Natural killer cell treated with Interleukin-12 subunit alpha and Interleukin-12 subunit beta and Interleukin-15 and Interleukin-18, amount 100 ng/mL, for 72 hours (primary cell): Measurements from ENCODE around the gene CRB2. TPM values are rescaled to one million over a fixed set of nuclear protein-coding genes. Genes with fewer than 3 reads are reported as not detected.

Experiments
- ATAC-seq, 2 donors: fragments of 150-1000 bp; cut with Tn5 transposase in 1 of 2; sonication (Bioruptor Pico), chemical (Tn5 transposase) in 1 of 2; 2 replicates each; pipeline ENCODE4 v1.10.0; 2021
- DNase-seq: peaks from one replicate; pipeline ENCODE4 v3.0.0; 2022; ENCODE audit warnings: low spot score
- H3K27ac Mint-ChIP-seq, 2 donors: 1 replicate in 1 of 2; 2 replicates in 1 of 2; pipeline ENCODE4 v1.8.0; 2022; ENCODE audit warnings: mixed read lengths in 2 of 2, mild to moderate bottlenecking in 1 of 2, moderate library complexity in 1 of 2
- H3K27me3 Mint-ChIP-seq, 2 donors: 1 replicate in 1 of 2; 2 replicates in 1 of 2; pipeline ENCODE4 v1.8.0; 2022; ENCODE audit warnings: mixed read lengths in 2 of 2
- H3K36me3 Mint-ChIP-seq: one replicate; pipeline ENCODE4 v1.8.0; 2022; ENCODE audit warnings: mixed read lengths
- H3K4me1 Mint-ChIP-seq, 2 donors: 1 replicate in 1 of 2; 2 replicates in 1 of 2; pipeline ENCODE4 v1.8.0; 2022; ENCODE audit warnings: low read depth in 2 of 2, mixed read lengths in 2 of 2, mild to moderate bottlenecking in 1 of 2
- H3K4me3 Mint-ChIP-seq: one replicate; pipeline ENCODE4 v1.8.0; 2022; ENCODE audit warnings: mixed read lengths
- H3K9me3 Mint-ChIP-seq: 2 replicates; pipeline ENCODE4 v1.8.0; 2022; ENCODE audit warnings: mixed read lengths
- total RNA-seq, 2 donors: library from RNA; stranded (reverse); gene quantifications; one replicate each; pipeline ENCODE4 v1.2.3, GENCODE V29; 2022

Gene CRB2
- total RNA-seq, 2 donors from 2014 or later, result not detected

DNA sequence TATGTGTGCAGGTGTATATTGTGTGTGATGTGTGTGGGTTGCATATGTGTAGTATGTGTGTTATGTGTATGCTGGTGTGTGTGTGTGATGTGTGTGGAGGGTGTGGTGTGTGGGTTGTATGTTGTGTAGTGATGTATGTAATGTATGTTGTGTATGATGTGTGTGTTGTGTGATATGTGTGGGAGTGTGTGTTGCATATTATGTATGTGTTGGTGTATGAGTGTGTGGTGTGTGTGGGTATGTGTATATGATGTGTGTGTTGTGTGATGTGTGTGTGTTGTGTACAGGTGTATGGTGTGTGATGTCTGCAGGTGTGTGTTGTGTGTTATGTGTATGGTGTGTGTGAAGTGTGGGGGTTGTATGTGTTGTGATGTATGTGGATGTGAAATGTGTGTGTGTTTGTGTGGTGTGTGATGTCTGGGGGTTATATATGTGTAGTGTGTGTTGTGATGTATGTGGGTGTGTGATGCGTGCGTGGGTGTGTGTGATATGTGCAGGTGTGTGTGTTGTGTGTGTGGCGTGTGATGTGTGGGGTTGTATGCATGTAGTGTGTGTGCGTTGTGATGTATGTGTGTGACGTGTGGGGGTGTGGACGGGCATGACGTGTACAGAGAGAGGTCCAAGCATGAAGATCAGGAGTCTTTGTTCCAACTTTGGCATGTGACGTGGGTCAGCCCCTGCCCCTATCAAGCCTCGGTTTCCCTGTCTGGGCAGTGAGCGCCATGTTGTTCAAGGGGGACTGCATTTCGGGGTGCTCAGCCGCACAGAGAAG lies 8.5 kb upstream of the CRB2 start:
- no peaks in the 10 kb centered on the region for H3K9me3 Mint-ChIP-seq
- H3K4me3 Mint-ChIP-seq, result no peak overlapping the region
- H3K27me3 Mint-ChIP-seq, result peaks cover 2 to 8% of the 10 kb centered on the region in 2 donors
- H3K27ac Mint-ChIP-seq, result no peak overlapping the region
- DNase-seq, result no peak
- H3K36me3 Mint-ChIP-seq, result no peaks in the 10 kb centered on the region
- H3K4me1 Mint-ChIP-seq, result no peaks in the 10 kb centered on the region
- ATAC-seq, result no peak

DNA sequence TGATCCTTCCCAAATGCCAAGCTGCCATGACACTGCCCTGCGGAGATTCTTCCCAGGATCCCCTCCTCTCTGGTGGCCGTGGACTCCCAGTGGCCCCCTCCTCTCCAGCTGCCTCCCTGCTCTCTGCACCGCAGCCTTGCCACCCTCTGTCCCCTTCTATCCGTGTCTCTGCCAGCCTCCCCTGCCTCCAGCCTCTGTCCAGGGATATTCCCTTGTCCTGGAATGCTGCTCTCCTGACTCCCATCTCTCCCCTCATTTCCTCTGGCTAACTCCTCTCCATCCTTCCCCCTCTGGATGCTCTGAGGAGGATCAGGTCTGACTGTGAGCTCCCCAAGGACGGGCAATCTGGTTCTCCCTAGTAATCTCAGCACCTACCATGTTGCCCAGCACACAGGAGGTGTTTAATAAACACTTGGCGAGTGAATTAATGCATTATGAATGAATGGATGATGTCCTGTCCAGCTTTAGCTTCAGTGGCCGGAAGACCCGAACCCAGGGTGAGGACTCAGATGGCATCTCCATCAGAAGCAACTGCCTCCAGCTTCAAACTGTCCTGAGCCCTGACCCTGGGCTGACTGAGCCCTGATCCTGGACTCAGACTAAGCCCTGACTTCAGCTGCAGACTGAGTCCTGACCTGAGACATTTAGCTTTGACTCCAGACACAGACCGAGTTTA lies 7.5 kb upstream of the CRB2 start:
- no peak for ATAC-seq
- Mint-ChIP-seq H3K4me1 (no peaks in the 10 kb centered on the region), H3K27me3 (peaks cover 6 to 12% of the 10 kb centered on the region in 2 donors), H3K9me3 (no peaks in the 10 kb centered on the region), H3K36me3 (no peaks in the 10 kb centered on the region), H3K27ac (no peak overlapping the region), H3K4me3 (no peak overlapping the region)
- DNase-seq, result no peak

DNA sequence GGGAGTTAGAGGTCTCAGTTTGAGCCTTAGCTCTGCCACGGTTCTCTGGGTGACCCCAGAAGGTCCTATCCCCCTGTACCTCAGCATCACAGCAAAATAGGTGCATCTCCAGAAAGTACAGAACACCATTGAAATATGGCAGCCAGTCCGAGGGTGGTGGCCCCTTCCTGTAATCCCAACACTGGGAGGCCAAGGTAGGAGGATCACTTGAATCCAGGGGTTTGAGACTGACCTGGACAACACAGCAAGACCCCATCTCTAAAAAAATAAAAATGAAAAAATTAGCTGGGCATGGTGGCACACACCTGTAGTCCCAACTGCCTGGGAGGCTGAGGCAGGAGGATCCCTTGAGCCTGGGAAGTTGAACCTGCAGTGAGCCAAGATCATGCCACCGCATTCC lies 7.0 kb upstream of the CRB2 start:
- no peaks in the 10 kb centered on the region for H3K9me3 Mint-ChIP-seq
- peaks cover 2% of the 10 kb centered on the region in 2 donors for H3K4me1 Mint-ChIP-seq
- H3K27me3 Mint-ChIP-seq, result peaks cover 6 to 14% of the 10 kb centered on the region in 2 donors
- no peak overlapping the region for H3K27ac Mint-ChIP-seq
- no peak for ATAC-seq
- no peak for DNase-seq
- H3K36me3 Mint-ChIP-seq, result no peaks in the 10 kb centered on the region
- no peak overlapping the region for H3K4me3 Mint-ChIP-seq

DNA sequence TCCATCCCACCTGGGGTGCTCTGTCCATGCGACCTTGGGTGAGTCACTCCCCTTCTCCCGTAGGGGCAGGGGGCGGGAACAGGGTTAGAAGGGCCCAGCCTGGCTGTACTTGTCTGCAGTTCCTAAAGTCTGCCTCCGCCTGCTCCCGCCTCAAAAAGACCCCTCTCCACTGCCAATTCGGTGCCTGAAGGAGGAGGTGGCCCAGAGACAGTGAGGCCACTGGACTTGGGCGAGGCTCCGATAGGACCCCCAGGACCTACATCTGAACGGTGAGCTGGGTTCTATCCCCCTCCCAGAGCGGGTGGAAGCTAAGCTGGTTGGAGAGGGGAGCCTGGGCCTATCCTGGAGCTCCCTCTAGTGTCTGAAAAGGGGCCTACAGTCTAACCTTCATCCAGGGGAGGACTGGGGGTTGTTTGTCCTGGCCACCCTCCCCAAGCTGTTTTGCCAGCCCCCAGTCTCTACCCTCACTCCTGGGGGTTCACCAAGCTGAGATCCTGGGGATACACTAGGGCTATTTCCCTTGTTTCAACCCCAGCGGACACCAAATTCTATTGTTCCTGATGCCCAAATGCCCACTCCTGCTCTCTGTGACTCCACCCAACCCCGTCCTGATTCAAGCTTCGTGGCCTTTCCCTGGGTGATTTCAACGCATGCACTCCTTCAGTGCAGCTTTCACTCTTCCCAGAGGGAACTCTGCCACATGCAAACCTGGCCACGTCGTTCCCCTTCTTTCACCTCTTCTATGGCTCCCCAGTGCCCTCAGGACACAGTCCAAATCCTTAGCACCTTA lies 6.1 kb upstream of the CRB2 start:
- H3K4me1 Mint-ChIP-seq, result peaks cover 4 to 5% of the 10 kb centered on the region in 2 donors
- H3K4me3 Mint-ChIP-seq, result no peak overlapping the region
- DNase-seq (no peak), ATAC-seq (peak; percentile 63 to 75)
- no peak overlapping the region for H3K27ac Mint-ChIP-seq
- H3K36me3 Mint-ChIP-seq, result no peaks in the 10 kb centered on the region
- H3K9me3 Mint-ChIP-seq, result no peaks in the 10 kb centered on the region
- H3K27me3 Mint-ChIP-seq, result peaks cover 6 to 15% of the 10 kb centered on the region in 2 donors

DNA sequence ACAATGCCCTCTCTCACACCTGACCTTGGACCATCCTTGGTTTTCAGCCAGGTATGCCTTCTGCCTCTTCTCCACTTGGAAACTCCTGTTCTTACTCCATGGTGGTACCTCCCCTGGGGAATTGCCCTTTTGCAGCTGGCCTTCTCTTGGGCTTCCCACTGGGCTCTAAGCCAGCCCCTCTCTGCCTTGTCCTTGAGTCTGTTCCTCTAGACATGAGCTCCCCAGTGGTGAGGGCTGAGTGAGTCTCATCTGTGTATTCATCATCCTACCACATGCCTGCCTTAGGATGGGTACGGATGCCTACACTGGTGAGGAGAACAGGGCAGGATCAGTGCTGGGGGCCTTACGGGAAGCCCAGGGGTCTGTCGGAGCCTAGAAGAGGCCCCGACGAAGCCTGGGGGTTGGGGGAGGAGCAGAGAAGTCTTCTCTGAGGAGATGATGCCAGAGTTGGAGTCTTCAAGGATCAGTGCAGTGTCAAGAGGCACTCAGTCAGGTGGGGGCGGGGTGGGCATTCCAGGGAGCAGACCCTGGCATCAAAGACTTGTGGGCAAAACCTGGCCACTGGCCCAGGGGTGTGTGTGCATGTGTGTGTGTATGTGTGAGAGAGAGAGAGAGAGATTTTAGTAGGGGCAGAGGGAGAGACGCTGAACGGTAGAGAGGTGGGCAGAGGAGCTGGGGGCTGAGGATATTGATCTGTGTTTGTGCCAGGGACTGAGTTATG lies 5.2 kb upstream of the CRB2 start:
- ATAC-seq (no peak), DNase-seq (no peak)
- no peak overlapping the region for H3K4me3 Mint-ChIP-seq
- H3K27me3 Mint-ChIP-seq, result peaks cover 6 to 15% of the 10 kb centered on the region in 2 donors
- peaks cover 4 to 5% of the 10 kb centered on the region in 2 donors for H3K4me1 Mint-ChIP-seq
- no peaks in the 10 kb centered on the region for H3K9me3 Mint-ChIP-seq
- H3K36me3 Mint-ChIP-seq, result no peaks in the 10 kb centered on the region
- H3K27ac Mint-ChIP-seq, result no peak overlapping the region

DNA sequence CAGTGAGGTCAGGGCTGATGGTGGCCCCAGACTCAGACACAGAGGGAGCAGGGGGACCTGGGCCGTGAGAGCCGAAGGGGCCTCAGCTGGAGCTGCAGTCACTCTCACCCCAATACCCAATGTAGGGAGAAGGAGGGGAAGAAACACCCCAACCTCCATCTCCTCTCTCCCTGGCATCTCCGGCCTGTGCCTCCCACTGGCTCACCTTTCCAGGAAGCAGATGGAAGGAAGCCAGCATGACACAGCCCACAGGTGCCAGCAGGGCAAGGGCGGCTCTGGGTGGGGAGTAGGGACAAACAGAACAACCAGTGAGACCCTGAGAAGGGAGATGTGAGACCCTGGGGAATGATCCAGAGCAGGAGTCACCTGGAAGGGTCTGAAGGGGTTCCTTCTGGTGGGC lies 3.0 kb upstream of the CRB2 start:
- ATAC-seq, result no peak

DNA sequence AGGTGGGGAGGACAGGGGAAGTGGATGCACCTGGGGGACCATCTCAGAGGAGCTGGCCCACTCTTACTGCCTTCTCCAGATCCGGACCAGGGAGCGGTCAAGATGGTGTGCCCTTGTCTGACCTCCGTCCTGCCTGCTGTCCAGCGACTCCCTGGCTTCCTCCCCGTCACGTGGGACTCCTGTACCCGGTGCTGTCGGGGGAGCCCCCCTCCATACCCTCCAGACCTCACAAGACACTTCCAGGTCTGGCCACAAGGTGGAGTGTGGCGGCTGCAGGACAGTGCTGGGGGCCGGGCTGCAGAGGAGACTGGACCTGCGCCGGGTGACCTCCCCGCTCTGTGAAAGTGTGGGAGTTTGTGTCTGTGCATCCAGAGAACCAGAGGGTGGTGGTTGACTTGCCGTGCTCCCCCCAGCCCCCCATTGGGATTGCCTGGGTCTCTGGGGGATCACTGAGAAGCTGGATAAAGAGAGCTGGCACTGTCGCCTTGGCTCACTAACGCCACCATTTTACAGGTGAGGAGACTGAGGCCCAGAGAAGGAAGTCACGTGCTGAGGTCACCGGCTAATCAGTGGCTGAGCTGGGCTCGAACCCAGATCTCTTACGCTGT lies 1.9 kb upstream of the CRB2 start:
- Mint-ChIP-seq H3K4me1 (peaks cover 4 to 5% of the 10 kb centered on the region in 2 donors), H3K9me3 (no peaks in the 10 kb centered on the region), H3K36me3 (no peaks in the 10 kb centered on the region), H3K4me3 (no peak overlapping the region), H3K27me3 (peaks cover 6 to 15% of the 10 kb centered on the region in 2 donors), H3K27ac (no peak overlapping the region)
- ATAC-seq (peak; percentile 70), DNase-seq (no peak)

More for the DNA sequence above, 3.0 kb upstream of the CRB2 start:
- no peak for DNase-seq
- H3K27me3 Mint-ChIP-seq, result peaks cover 6 to 15% of the 10 kb centered on the region in 2 donors
- H3K27ac Mint-ChIP-seq, result no peak overlapping the region
- H3K9me3 Mint-ChIP-seq, result no peaks in the 10 kb centered on the region
- no peak overlapping the region for H3K4me3 Mint-ChIP-seq
- H3K4me1 Mint-ChIP-seq, result peaks cover 4 to 5% of the 10 kb centered on the region in 2 donors
- H3K36me3 Mint-ChIP-seq, result no peaks in the 10 kb centered on the region

DNA sequence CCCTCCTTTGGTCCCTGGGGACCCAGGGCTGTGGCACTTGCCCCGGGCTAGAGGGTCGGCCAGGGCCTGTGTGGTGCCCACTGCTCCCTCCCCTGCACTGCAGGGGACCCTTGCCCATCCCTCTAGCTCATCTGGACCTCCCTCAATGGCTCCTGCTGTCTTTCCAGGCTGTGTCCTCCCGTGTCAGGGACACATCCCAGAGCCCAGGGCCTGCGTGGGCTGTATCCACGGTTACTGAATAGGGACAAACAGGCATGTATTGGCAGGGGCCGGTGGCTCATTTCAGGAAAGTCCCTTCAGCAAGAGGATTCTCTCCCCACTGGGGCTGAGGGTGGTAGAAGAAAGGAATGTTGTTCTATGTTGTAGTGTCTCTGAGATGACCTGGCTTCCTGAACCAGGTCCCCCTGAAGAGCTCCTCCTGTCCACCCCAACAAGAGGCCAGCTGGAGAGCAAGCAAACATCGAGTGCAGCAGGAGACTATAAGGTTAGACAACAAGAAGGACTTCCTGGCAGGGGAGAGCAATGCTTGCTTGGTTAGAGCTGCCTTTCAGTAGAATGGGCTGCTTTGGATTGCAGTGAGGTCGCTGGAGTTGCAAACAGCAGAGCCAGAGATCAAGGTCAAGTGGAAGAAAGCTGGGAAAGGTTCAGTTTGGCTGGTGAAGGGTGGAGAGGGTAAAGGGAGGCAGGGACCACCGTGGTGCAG lies 1.0 kb upstream of the CRB2 start:
- Mint-ChIP-seq H3K36me3 (no peaks in the 10 kb centered on the region), H3K4me1 (peaks cover 7 to 11% of the 10 kb centered on the region in 2 donors), H3K9me3 (no peaks in the 10 kb centered on the region), H3K27ac (no peak overlapping the region), H3K4me3 (no peak overlapping the region), H3K27me3 (peaks cover 6 to 18% of the 10 kb centered on the region in 2 donors)
- no peak for DNase-seq
- ATAC-seq, result no peak

DNA sequence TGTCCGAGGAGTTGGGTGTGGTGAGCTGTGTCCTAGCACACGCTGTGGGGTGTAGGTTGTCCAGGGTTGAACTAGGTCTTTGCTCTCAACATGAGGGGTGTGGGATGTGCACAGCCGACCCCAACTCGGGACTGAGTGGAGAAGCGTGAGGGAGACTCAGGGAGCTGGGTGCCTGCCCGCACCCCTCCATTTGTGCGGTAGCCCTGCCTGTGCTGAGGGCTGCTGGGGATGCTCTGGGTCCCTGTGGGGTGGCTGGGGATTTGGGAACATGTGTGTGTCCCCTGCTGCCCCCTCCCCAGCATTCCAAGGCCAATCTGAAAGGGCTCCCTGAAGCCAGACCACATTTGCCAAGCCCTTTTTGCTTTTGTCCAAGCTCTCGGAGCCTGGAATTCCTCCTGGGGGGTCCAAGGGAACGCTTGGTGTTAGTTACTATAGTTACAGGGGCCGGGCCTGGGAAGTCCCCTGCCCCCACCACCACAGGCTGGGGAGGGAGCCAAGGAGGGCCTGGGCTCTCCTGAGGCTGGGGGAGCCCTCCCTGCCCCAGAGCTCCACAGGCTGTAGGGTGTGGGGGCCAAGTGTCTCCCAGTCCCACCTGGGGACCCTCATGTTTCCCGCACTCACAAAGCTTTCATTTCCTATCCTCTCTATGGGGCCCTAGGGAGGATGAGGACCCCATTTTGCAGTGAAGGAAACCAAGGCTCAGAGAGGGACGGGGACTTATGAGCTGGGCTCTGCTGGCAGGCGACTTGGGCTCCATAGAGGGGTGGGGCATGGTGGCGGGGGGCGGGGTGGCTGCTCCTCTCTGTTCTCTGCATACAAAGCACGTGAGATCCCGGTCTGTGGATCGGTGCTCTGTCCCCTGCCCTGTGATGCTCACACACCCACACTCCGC lies 1.1 kb downstream of the CRB2 start:
- Mint-ChIP-seq H3K9me3 (no peaks in the 10 kb centered on the region), H3K27me3 (peaks cover 6 to 10% of the 10 kb centered on the region in 2 donors), H3K36me3 (no peaks in the 10 kb centered on the region), H3K4me3 (no peak overlapping the region), H3K4me1 (peaks cover 7 to 12% of the 10 kb centered on the region in 2 donors), H3K27ac (no peak overlapping the region)
- ATAC-seq, result no peak
- DNase-seq, result no peak

DNA sequence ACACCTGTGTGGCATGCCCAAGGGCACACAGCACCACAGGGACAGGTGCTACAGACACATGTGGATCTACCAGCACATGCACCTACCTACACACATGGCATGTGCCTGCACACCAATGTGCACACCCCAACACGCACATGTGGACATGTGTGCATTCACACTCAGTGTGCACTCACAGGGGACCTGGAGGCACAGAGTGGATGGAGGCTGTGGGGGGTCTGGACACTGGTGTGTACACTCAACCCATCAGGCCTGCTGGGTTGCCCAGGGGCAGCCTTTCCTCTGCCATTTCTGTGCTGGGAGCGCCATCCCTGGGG lies 1.7 kb downstream of the CRB2 start:
- DNase-seq (no peak), ATAC-seq (no peak)
- Mint-ChIP-seq H3K36me3 (no peaks in the 10 kb centered on the region), H3K27me3 (peaks cover 2 to 7% of the 10 kb centered on the region in 2 donors), H3K27ac (no peak overlapping the region), H3K4me3 (no peak overlapping the region), H3K9me3 (no peaks in the 10 kb centered on the region), H3K4me1 (peaks cover 7 to 12% of the 10 kb centered on the region in 2 donors)

DNA sequence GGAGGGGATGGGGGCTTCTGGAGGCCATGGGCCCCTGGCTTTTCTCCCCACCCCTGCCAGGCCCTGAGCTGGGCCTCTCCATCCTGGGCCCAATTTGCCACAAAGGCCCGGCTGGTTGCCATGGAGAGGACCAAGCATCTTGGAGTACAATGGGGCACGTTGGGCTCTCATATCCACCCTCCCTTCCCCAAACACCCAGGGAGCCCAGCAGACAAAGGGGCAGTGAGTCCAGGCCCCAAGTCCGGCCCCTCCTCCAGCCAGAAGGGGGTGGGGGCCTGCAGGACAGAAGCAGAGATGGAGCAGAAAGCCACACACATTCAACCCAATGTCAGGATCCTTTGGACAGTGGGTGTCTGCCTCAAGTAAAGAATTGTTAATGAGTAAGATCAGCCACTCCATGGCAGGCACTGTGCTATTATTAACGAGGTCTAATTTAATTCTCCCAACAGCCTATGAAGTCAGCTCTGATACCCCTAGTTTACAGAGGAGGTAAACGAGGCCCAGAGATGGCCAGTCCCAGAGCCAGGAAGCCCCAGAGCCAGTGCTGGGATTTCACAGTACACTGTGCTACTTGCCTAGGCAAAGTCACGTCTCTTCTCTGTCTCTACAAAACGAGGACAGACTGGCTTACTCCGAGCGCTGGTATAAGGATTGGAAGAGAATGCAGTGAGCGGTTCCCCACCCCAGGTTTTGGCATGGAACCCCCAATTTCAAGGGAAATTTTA lies 2.3 kb downstream of the CRB2 start:
- Mint-ChIP-seq H3K9me3 (no peaks in the 10 kb centered on the region), H3K27me3 (peaks cover 0 to 5% of the 10 kb centered on the region in 2 donors), H3K4me3 (no peak overlapping the region), H3K27ac (no peak overlapping the region), H3K4me1 (peaks cover 7 to 12% of the 10 kb centered on the region in 2 donors), H3K36me3 (no peaks in the 10 kb centered on the region)
- DNase-seq (no peak), ATAC-seq (no peak)
